ENCODE data around the gene RIMS4.

Gene RIMS4

DNA sequence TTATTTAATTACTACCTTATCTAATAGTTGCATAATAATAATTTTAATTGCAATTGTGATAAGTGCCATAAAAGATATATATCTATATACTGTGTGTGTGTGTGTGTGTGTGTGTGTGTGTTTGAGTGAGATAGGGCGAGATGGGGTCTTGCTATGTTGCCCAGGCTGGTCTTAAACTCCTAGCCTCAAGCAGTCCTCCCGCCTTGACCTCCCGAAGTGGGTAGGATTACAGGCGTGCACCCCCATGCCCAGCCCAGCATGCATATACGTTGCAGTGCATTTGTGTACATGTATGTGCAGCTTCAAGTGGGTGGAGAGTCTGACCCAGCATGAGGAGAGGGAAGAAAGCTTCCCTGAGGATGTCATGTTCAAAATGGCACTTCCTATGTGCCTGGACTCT lies 4.6 kb upstream of the RIMS4 start:
- no peaks in the 10 kb centered on the region for H3K9me3 ChIP-seq (ENCODE audit: control insufficient read depth, insufficient read depth, low read length)
- no peaks in the 10 kb centered on the region for H3K36me3 ChIP-seq (ENCODE audit: insufficient read depth, low read length)
- no peak overlapping the region for H3K9ac ChIP-seq (ENCODE audit: low read depth, low read length)
- no peaks in the 10 kb centered on the region for H3K4me1 ChIP-seq (ENCODE audit: insufficient read depth, low read length)

DNA sequence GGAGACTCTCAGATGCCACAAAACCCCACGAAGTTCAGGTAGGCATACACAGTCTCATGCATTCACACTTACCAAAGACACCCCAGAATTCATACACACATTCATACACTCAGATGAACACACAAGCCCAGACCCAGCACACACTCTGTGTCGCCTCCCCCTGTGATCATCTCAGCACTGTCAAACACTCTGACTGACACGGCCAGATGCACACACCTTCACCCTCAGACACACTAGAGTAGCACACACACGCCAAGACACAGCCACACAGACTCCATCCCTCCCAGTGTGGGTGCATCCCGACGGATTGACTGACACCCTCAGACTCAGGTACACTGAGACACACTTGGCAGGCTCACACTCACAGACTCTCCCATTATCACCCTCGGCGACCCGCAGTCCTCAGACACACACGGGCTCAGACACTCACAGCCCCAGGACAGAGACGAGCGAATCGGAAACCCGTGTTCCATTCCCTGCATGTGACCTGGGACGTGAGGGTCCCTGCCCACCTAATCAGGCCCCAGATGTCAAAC lies 872 bp upstream of the RIMS4 start:
- Histone ChIP-seq H3K36me3 (ENCODE audit: insufficient read depth, low read length) (no peaks in the 10 kb centered on the region), H3K4me1 (ENCODE audit: insufficient read depth, low read length) (no peaks in the 10 kb centered on the region), H3K9ac (ENCODE audit: low read depth, low read length) (no peak overlapping the region), H3K9me3 (ENCODE audit: control insufficient read depth, insufficient read depth, low read length) (no peaks in the 10 kb centered on the region)

DNA sequence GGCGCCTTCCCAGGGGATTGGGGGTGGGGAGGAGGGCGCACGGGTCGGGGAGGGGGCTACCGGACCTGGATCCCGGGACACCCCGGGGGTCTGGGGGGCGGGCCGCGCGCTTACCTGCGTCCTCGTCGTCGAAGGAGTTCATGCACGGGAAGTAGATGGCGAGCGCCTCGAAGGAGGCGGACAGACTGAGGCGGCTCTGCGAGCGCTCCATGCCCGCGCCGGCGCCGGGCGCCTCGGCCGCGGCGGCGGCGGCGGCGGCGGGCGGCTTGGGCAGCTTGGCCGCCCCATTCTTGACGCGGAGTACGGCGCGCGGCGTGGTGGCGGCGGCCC lies 320 bp downstream of the RIMS4 start:
- Histone ChIP-seq H3K36me3 (ENCODE audit: insufficient read depth, low read length) (no peaks in the 10 kb centered on the region), H3K9ac (ENCODE audit: low read depth, low read length) (peak overlapping the region; percentile 27; the same call in 1 of the 2 replicates), H3K9me3 (ENCODE audit: control insufficient read depth, insufficient read depth, low read length) (no peaks in the 10 kb centered on the region), H3K4me1 (ENCODE audit: insufficient read depth, low read length) (peaks cover 4% of the 10 kb centered on the region; the same call in 1 of the 2 replicates)

DNA sequence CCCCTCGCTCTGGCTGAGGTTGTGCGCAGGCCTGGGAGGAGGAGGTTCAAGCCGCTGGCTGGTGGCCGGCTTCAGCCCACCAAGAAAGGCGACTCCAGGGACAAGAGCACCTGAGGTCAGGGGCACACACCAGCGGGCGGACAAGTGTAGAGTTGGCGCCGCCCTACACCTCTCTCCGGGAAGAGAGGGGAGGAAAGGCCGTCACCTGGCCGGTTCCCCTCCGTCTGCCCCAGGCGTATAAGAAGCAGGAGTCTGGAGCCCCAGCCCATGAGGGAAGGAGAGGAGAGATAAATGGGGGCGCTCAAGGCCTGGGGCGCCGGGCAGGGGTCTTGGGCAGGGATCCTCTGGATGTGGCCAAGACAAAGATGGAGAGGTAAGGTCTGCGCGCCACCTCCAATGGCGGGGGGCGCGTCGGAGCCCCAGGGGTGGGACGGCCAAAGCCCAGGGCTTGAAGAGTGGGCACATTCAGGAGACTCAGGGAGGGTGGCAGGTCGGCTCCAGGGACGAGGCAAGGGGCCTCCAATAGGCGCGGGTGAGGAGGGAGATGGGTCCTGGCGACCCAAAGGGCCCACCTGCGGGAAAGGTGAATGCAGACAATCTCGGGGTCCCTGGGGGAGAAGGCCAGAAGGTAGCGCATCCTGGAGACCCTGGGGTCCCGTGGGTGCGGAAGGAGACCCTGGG lies 826 bp downstream of the RIMS4 start:
- peak overlapping the region; percentile 37; the same call in 1 of the 2 replicates for H3K9ac ChIP-seq (ENCODE audit: low read depth, low read length)
- H3K4me1 ChIP-seq (ENCODE audit: insufficient read depth, low read length): peaks cover 4% of the 10 kb centered on the region; the same call in 1 of the 2 replicates
- no peaks in the 10 kb centered on the region for H3K9me3 ChIP-seq (ENCODE audit: control insufficient read depth, insufficient read depth, low read length)
- no peaks in the 10 kb centered on the region for H3K36me3 ChIP-seq (ENCODE audit: insufficient read depth, low read length)

DNA sequence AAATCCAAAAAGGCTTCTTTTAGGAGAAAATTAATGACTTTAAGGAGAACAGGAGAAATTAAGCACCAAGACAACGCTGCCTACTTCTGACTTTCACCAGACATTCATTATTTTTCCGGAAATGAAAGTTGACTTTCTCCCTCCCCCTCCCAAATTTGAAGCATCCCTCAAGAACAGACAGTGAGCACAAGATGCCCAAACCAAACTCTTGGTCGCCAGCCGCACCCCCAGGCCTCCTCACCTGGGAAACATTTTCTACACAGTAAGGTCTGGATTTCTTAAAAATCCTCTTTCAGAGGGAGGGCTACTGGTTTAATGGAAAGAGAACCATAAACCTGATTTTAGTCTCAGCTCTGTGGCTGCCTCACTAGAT lies 2.7 kb downstream of the RIMS4 start:
- no peaks in the 10 kb centered on the region for H3K9me3 ChIP-seq (ENCODE audit: control insufficient read depth, insufficient read depth, low read length)
- peaks cover 4% of the 10 kb centered on the region; the same call in 1 of the 2 replicates for H3K4me1 ChIP-seq (ENCODE audit: insufficient read depth, low read length)
- H3K36me3 ChIP-seq (ENCODE audit: insufficient read depth, low read length): no peaks in the 10 kb centered on the region
- H3K9ac ChIP-seq (ENCODE audit: low read depth, low read length): no peak overlapping the region

DNA sequence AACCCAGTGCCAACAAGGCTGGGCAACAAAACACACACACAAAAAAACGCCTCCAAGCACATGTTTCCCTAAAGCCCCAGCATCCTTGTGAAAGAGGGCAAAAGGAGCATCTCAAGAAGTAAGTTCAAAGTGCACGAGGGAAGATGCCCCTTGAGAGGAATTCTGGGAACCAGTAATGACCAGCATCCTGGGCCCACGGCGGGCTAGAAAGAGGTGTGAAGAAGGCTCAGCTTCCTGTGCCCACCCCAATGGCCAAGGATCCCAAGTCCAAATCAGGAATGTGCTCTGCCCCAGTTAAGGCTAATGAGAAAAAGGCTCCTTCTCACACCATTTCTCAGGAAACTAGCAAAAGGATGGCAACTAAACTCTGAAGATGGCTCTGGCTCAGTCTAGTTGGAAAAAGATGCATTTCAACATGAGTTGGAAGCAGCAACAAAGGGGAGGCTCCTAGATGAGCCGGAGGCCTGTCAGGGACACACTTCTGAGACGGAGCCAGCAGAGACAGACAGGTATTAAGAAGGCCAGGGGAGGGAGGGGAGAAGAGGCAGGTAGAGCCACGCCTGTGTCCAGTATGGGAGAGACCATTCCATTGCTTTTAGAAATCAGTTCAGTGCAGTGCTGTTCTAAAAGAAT lies 3.2 kb downstream of the RIMS4 start:
- H3K9ac ChIP-seq (ENCODE audit: low read depth, low read length): no peak overlapping the region
- no peaks in the 10 kb centered on the region for H3K9me3 ChIP-seq (ENCODE audit: control insufficient read depth, insufficient read depth, low read length)
- H3K36me3 ChIP-seq (ENCODE audit: insufficient read depth, low read length): no peaks in the 10 kb centered on the region
- H3K4me1 ChIP-seq (ENCODE audit: insufficient read depth, low read length): peaks cover 4% of the 10 kb centered on the region; the same call in 1 of the 2 replicates

DNA sequence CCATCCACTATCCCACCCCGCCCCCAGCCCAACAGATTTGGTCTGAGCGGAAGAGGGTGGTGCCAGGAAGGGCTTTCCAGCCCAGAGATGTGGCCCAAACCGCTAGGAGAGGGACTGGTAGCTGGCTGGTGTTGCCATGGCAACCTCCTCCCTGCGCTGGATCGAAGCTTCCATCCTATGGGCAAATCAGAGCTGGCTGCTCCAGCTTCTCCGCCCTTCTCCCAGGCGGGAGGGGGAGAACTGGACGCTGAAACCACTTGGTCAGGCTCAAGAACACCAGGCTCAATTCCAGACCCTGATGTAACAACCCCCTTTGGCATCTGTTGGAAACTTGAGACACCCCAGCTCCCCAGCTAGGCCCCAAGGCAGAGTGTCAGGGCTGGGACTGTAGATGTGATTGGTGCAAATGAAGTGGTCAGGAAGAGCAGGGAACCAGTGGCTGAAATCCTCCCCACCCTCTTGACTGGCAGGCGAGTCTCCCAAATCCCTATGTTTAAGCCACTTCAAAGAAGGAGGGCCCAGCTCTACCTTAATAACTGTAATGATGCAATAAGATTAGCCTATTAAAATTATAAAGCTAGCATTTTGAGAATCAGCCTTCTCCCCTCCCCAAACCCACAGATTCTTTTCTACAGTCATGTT lies 4.2 kb downstream of the RIMS4 start:
- no peak overlapping the region for H3K9ac ChIP-seq (ENCODE audit: low read depth, low read length)
- peaks cover 4% of the 10 kb centered on the region; the same call in 1 of the 2 replicates for H3K4me1 ChIP-seq (ENCODE audit: insufficient read depth, low read length)
- no peaks in the 10 kb centered on the region for H3K9me3 ChIP-seq (ENCODE audit: control insufficient read depth, insufficient read depth, low read length)
- H3K36me3 ChIP-seq (ENCODE audit: insufficient read depth, low read length): no peaks in the 10 kb centered on the region

DNA sequence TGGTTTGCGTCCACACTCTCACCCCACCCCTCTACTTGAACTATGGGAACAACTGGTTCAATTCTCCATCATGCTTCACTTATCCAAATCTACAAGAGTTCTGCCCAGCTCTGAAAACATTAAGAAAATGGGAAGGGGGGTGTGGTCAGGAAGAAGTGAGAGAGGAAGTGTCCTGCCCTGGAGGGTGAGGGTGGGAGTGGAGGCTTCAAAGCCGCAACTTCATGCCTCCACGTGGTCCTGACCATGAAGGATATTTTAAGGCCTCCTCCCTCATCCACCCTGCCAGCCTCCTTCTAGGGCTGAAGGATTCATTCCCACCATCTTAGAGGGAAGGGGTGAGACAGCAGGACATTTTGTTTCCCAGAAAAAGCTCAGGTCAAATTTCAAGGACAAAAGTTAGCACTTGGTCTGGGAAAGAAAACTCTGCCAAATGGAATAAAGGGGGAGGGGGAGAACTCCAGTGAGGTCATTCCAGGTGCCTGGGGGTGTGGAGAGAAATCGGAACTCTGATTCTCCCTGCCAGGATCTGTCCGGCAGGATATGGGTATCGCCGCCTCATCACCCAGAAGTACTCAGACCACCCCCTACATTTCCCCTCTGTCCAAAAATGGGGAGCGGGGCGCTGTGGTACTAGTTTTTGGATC lies 4.9 kb downstream of the RIMS4 start:
- Histone ChIP-seq H3K4me1 (ENCODE audit: insufficient read depth, low read length) (peaks cover 4% of the 10 kb centered on the region; the same call in 1 of the 2 replicates), H3K36me3 (ENCODE audit: insufficient read depth, low read length) (no peaks in the 10 kb centered on the region), H3K9ac (ENCODE audit: low read depth, low read length) (no peak overlapping the region), H3K9me3 (ENCODE audit: control insufficient read depth, insufficient read depth, low read length) (no peaks in the 10 kb centered on the region)

DNA sequence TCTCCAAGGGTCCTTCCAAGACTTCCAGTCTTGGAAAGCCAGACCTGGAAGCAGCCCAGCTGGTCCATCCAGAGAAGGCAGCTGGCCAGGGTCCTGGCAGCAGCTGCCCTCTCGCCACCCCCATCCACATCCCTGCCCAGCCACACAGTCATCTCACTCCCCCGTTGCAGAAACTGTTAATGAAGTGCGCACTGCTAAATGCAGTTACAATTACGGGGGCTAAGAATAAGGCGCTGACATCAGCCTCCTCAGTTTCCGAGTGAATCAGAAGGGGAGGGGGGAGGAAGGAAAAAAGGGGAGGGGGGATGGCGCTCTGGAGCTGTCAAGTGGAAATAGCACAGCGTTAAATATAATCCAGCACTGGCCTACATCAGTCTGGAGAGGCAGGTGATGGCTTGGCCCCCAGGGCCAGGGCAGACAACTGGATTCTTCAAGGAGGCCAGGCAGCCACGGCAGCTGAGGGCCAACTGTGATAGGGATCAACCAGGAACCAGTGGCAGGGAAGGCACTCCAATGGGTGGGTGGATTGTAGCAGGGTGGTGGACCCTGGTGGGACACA lies 6.9 kb downstream of the RIMS4 start:
- Histone ChIP-seq H3K4me1 (ENCODE audit: insufficient read depth, low read length) (peaks cover 4% of the 10 kb centered on the region; the same call in 1 of the 2 replicates), H3K9me3 (ENCODE audit: control insufficient read depth, insufficient read depth, low read length) (no peaks in the 10 kb centered on the region), H3K36me3 (ENCODE audit: insufficient read depth, low read length) (no peaks in the 10 kb centered on the region), H3K9ac (ENCODE audit: low read depth, low read length) (no peak overlapping the region)

DNA sequence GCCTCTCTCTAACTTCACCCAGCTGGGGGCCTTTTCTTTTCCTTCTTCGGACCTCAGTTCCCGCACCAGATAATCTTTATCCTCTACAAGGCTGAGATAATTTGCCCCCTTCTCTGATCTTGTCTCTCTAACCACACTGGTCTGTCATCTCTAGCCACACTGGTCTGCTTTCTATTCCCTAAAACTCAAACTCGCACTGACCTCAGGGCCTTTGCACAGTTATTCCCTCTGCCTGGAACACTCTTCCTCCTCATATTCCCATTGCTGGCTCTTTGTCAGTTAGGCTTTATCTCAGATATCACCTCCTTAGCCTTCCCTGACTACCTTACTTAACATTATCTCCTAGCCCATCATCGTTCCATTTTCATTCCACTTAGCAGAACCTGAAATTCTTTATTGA lies 7.6 kb downstream of the RIMS4 start:
- Histone ChIP-seq H3K9me3 (ENCODE audit: control insufficient read depth, insufficient read depth, low read length) (no peaks in the 10 kb centered on the region), H3K9ac (ENCODE audit: low read depth, low read length) (no peak overlapping the region), H3K4me1 (ENCODE audit: insufficient read depth, low read length) (peaks cover 4% of the 10 kb centered on the region; the same call in 1 of the 2 replicates), H3K36me3 (ENCODE audit: insufficient read depth, low read length) (no peaks in the 10 kb centered on the region)

DNA sequence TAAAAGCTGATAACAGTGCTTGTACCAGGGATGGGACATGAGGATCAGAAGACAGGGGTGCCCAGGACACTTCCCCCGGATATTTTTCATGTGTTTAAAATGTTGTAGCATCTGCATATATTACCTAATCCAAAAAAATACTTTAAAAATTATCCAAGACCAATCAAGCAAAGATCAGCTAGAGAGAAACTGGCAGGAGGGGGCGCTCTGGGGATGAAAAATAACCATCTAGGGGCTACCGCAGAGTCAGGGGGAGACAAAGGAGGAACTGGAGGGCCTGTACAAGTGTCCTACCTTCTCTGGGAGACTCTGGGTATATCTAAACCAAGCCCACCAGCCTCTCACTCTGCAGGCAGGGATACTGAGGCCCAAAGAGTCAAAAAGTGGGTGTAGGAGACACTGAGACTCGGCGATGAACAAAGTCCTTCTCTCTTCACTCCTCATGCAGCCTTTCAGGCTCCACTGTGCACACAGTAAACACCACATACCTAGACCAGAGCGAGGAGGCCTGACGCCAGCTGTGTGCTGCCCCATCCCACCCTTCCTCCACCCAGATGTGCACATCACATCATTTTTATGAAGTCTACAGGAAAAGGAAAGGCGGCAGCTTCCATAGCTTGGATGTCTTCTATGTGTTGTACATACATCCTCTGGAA lies 9.8 kb downstream of the RIMS4 start:
- no peaks in the 10 kb centered on the region for H3K36me3 ChIP-seq (ENCODE audit: insufficient read depth, low read length)
- H3K4me1 ChIP-seq (ENCODE audit: insufficient read depth, low read length): peaks cover 2% of the 10 kb centered on the region; the same call in 1 of the 2 replicates
- H3K9ac ChIP-seq (ENCODE audit: low read depth, low read length): no peak overlapping the region
- H3K9me3 ChIP-seq (ENCODE audit: control insufficient read depth, insufficient read depth, low read length): no peaks in the 10 kb centered on the region

DNA sequence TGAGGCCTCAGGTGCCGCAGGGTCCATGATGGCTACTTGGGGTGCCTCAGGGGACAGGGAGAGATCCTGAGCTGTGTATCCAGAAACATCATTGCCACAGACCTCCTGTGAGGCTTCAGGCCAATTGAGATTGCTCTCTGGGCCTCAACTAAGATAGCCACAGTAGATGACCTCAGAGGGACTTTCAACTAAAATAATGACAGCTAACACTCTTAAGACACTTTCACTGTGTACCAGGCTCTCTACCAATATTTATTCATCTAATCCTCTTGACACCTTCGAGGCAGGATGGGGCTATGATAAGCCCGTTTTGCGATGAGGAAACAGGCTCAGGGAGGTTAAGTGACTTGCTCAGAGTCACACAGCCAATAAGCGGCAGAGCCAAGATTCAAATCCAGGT lies 10.7 kb downstream of the RIMS4 start:
- H3K36me3 ChIP-seq (ENCODE audit: insufficient read depth, low read length): no peaks in the 10 kb centered on the region
- H3K9ac ChIP-seq (ENCODE audit: low read depth, low read length): no peak overlapping the region
- H3K4me1 ChIP-seq (ENCODE audit: insufficient read depth, low read length): no peaks in the 10 kb centered on the region; the same call in 1 of the 2 replicates
- H3K9me3 ChIP-seq (ENCODE audit: control insufficient read depth, insufficient read depth, low read length): no peaks in the 10 kb centered on the region

DNA sequence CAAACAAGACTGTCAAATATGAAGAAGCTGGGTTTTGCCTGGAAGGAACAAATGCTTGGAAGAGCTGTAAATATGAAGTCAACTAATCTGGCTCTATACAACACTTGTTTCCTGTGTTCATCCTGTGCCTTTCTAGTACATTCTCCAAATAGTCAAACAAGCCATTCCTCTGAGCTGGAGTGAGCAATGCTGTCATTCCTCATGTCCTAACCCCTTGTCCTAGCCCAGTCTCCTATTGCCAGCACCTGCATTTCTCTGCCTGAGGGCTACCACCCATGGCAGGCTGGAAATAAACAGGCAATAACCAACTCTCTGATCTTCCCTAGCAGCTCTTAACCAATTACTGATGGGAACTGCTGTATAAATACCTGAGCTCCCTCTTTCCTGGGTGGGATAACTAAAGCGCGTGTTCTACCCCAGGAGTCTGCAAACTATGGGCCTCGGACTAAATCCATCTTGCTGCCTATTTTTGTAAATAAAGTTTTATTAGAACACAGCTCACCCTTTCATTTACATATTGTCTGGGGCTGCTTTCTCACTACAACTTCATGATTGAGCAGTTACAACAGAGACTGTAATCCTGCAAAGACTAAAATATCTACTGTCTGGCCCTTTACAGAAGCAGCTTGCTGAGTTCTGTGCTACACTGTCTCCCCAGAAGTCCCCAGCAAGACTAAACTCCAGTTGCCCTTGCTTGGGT lies 13.4 kb downstream of the RIMS4 start:
- Histone ChIP-seq H3K9me3 (ENCODE audit: control insufficient read depth, insufficient read depth, low read length) (no peaks in the 10 kb centered on the region), H3K36me3 (ENCODE audit: insufficient read depth, low read length) (no peaks in the 10 kb centered on the region), H3K9ac (ENCODE audit: low read depth, low read length) (no peak overlapping the region), H3K4me1 (ENCODE audit: insufficient read depth, low read length) (no peaks in the 10 kb centered on the region; the same call in 1 of the 2 replicates)
